SK-N-SH (cell line): ENCODE measurements around the gene LYRM4. TPM values are rescaled to one million over a fixed set of nuclear protein-coding genes. Genes with fewer than 3 reads are reported as not detected.

Source experiments
- CTCF ChIA-PET: fragments of 300-600, 350-600 bp; formaldehyde crosslinking; extraction: SDS; loops from one replicate; lab custom pipeline; 2021; lab: Yijun Ruan, JAX
- POLR2A ChIA-PET: fragments of 350-600 bp; sonication (Branson Sonifier 250); formaldehyde crosslinking; extraction: SDS; loops from one replicate; lab custom pipeline; 2020; ENCODE audit warnings: antibody characterized with exemption, inconsistent platforms; lab: Yijun Ruan, JAX
- DNase-seq: peaks from one replicate; pipeline ENCODE4 v3.0.0; 2012
- H2AFZ ChIP-seq: fragments of 200-600 bp; sonication (generic); 2 replicates; pipeline ENCODE4 v1.8.1; 2016; ENCODE audit warnings: antibody characterized with exemption, mild to moderate bottlenecking, low read depth
- H3F3A ChIP-seq: fragments of 200-600 bp; sonication (generic); replicated peaks from 2 replicates; pipeline ENCODE3; 2016; ENCODE audit warnings: antibody characterized with exemption, mild to moderate bottlenecking; ENCODE audit not compliant: insufficient read depth
- H3K27ac ChIP-seq, 2 experiments: fragments of 200-500 bp in 1 of 2; fragments of 200-600 bp in 1 of 2; sonication (Bioruptor generic) in 1 of 2; sonication (generic), shearing (Covaris generic) in 1 of 2; 2 replicates each; pipeline versions ENCODE4 v1.5.1 to v1.6.1; 2014 to 2016; ENCODE audit warnings: low read depth in 2 of 2, inconsistent platforms in 1 of 2, low read length in 1 of 2, mild to moderate bottlenecking in 1 of 2, mixed read lengths in 1 of 2
- H3K27me3 ChIP-seq: fragments of 200-600 bp; sonication (generic), shearing (Covaris generic); 2 replicates; pipeline ENCODE4 v1.6.1; 2016; ENCODE audit warnings: mixed run types; ENCODE audit not compliant: insufficient read depth
- H3K36me3 ChIP-seq, 2 experiments: fragments of 200-500 bp in 1 of 2; fragments of 200-600 bp in 1 of 2; sonication (Bioruptor generic) in 1 of 2; sonication (generic) in 1 of 2; replicated peaks in 1 of 2; 2 replicates each; pipeline versions ENCODE3 to v1.5.1; 2014 to 2016; ENCODE audit warnings: low read length in 1 of 2, mild to moderate bottlenecking in 1 of 2; ENCODE audit not compliant: insufficient read depth in 2 of 2, control insufficient read depth in 1 of 2
- H3K4me1 ChIP-seq, 2 experiments: fragments of 200-500 bp in 1 of 2; fragments of 200-600 bp in 1 of 2; sonication (Bioruptor generic) in 1 of 2; sonication (generic), shearing (Covaris generic) in 1 of 2; 2 replicates each; pipeline versions ENCODE4 v1.5.1 to v1.6.1; 2014 to 2016; ENCODE audit warnings: low read depth in 1 of 2, low read length in 1 of 2, mixed run types in 1 of 2; ENCODE audit not compliant: insufficient read depth in 2 of 2, control insufficient read depth in 1 of 2
- H3K4me2 ChIP-seq: fragments of 200-600 bp; sonication (generic), shearing (Covaris generic); 2 replicates; pipeline ENCODE4 v1.6.1; 2017; ENCODE audit warnings: mixed run types
- H3K4me3 ChIP-seq, 2 experiments: fragments of 200-500 bp in 1 of 2; fragments of 200-600 bp in 1 of 2; sonication (Bioruptor generic) in 1 of 2; sonication (generic), shearing (Covaris generic) in 1 of 2; 2 replicates each; pipeline versions ENCODE4 v1.5.1 to v1.8.1; 2014 to 2016; ENCODE audit warnings: low read depth in 2 of 2, inconsistent platforms in 1 of 2, low read length in 1 of 2, mild to moderate bottlenecking in 1 of 2, mixed read lengths in 1 of 2, moderate library complexity in 1 of 2
- H3K79me2 ChIP-seq: fragments of 200-600 bp; sonication (generic); 2 replicates; pipeline ENCODE4 v1.8.1; 2017; ENCODE audit warnings: mild to moderate bottlenecking; ENCODE audit not compliant: insufficient read depth
- H3K9ac ChIP-seq: fragments of 200-600 bp; sonication (generic); 2 replicates; pipeline ENCODE4 v1.6.1; 2017; ENCODE audit warnings: mixed run types
- H3K9me2 ChIP-seq: fragments of 200-600 bp; sonication (generic); 2 replicates; pipeline ENCODE4 v1.6.1; 2017; ENCODE audit warnings: mixed run types
- H3K9me3 ChIP-seq: fragments of 200-600 bp; sonication (generic); 2 replicates; pipeline ENCODE4 v1.6.1; 2017; ENCODE audit warnings: mixed run types, mild to moderate bottlenecking, moderate library complexity
- H4K20me1 ChIP-seq: fragments of 200-600 bp; sonication (generic); 2 replicates; pipeline ENCODE4 v1.6.1; 2017; ENCODE audit warnings: mild to moderate bottlenecking, mixed run types; ENCODE audit not compliant: insufficient read depth
- CTCF ChIP-seq: fragments of 200-600 bp; sonication (generic); IDR thresholded peaks from 2 replicates; pipeline ENCODE4 v1.6.1; 2017; ENCODE audit warnings: antibody characterized with exemption, mild to moderate bottlenecking, moderate library complexity
- ELF1 ChIP-seq: IDR thresholded peaks from 2 replicates; pipeline ENCODE4 v1.4.0; 2012
- EP300 ChIP-seq, 2 experiments: IDR thresholded peaks; 2 replicates each; pipeline versions ENCODE4 v1.4.0 to v1.6.1; 2012; ENCODE audit warnings: borderline replicate concordance in 1 of 2, low read depth in 1 of 2, low read length in 1 of 2
- FOSL2 ChIP-seq: IDR thresholded peaks from 2 replicates; pipeline ENCODE4 v1.4.0; 2012; ENCODE audit warnings: low read depth, mild to moderate bottlenecking, moderate library complexity, borderline replicate concordance
- FOXM1 ChIP-seq: IDR thresholded peaks from 2 replicates; pipeline ENCODE4 v1.4.0; 2012; ENCODE audit warnings: low read depth, mild to moderate bottlenecking
- GABPA ChIP-seq: IDR thresholded peaks from 2 replicates; pipeline ENCODE4 v1.4.0; 2012; ENCODE audit warnings: low read depth, mild to moderate bottlenecking
- GATA2 ChIP-seq: sonication (generic); formaldehyde crosslinking; IDR thresholded peaks from 2 replicates; pipeline ENCODE4 v1.5.0; 2020; ENCODE audit warnings: mild to moderate bottlenecking, missing genetic modification reagents
- JUND ChIP-seq: IDR thresholded peaks from 2 replicates; pipeline ENCODE4 v1.4.0; 2012
- MAX ChIP-seq: IDR thresholded peaks from 2 replicates; pipeline ENCODE4 v1.4.0; 2012; ENCODE audit warnings: low read depth
- MXI1 ChIP-seq: IDR thresholded peaks from 2 replicates; pipeline ENCODE4 v1.6.1; 2012; ENCODE audit warnings: mild to moderate bottlenecking, low read depth, low read length, improper control_type of control experiment
- NFIC ChIP-seq: IDR thresholded peaks from 2 replicates; pipeline ENCODE4 v1.4.0; 2012; ENCODE audit warnings: borderline replicate concordance
- PBX3 ChIP-seq: IDR thresholded peaks from 2 replicates; pipeline ENCODE4; 2012
- RFX5 ChIP-seq: IDR thresholded peaks from 2 replicates; pipeline ENCODE4 v1.6.1; 2012; ENCODE audit warnings: mild to moderate bottlenecking, improper control_type of control experiment, low read length
- SIN3A ChIP-seq: IDR thresholded peaks from 2 replicates; pipeline ENCODE4 v1.6.1; 2012; ENCODE audit warnings: low read depth, mild to moderate bottlenecking, low read length, moderate library complexity, borderline replicate concordance
- SMC3 ChIP-seq: IDR thresholded peaks from 2 replicates; pipeline ENCODE4 v1.6.1; 2012; ENCODE audit warnings: low read depth, low read length, improper control_type of control experiment
- TEAD4 ChIP-seq: IDR thresholded peaks from 2 replicates; pipeline ENCODE4 v1.4.0; 2012; ENCODE audit warnings: mild to moderate bottlenecking, borderline replicate concordance; ENCODE audit not compliant: insufficient read depth
- USF2 ChIP-seq: fragments of 150-350 bp; IDR thresholded peaks from 2 replicates; pipeline ENCODE4 v1.6.1; 2017; ENCODE audit warnings: antibody characterized with exemption, low read length, low read depth, borderline replicate concordance
- WGBS: methylation state at CpG from one replicate; pipeline ENCODE4 v1.1.6; 2017; ENCODE audit warnings: low lambda C conversion rate; 5-methylcytosine and 5-hydroxymethylcytosine counted together
- polyA plus RNA-seq, 3 experiments: library from polyadenylated mRNA; depleted of rRNA; stranded (reverse); fragments of >200 nt; gene quantifications; 2 replicates each; pipeline ENCODE4 v1.2.3, GENCODE V29; 2012

LYRM4 gene
- polyA plus RNA-seq, 1 of the 3 experiments (the other 2 are of a cell fraction), result 37.2 TPM

GRCh38 chr6:5167501-5167900, 93.2 kb downstream of the LYRM4 start:
- Histone ChIP-seq H3K27me3 (no peaks in the 10 kb centered on the region), H3K4me3 (no peak overlapping the region), H3K79me2 (no peaks in the 10 kb centered on the region), H2AFZ (no peak overlapping the region), H3K9me3 (no peaks in the 10 kb centered on the region), H4K20me1 (no peaks in the 10 kb centered on the region), H3K9me2 (no peaks in the 10 kb centered on the region; the same call in 1 of the 2 replicates), H3K4me1 (peaks cover 0 to 7% of the 10 kb centered on the region in 2 experiments; a peak in 2 of 4 replicates)
- DNase-seq, result no peak
- 84% methylated on average over 4 of the region's 4 CpGs for WGBS
- CTCF ChIA-PET, result interaction anchor here (1.1 to 3.9 kb wide), 4 partner anchors 11 to 38 kb away, joined by 4 to 18 read pairs (median 4); no protein-coding TSS in a partner anchor
- TF ChIP-seq GATA2 (CRISPR knock-in tag), result no peak
- no peak for TF ChIP-seq CTCF
- no peak for TF ChIP-seq FOXM1
- TF ChIP-seq NFIC, result no peak
- no peak for TF ChIP-seq MXI1
- no peak for TF ChIP-seq PBX3
- TF ChIP-seq SIN3A, result no peak
- TF ChIP-seq ELF1, result no peak
- no peak for TF ChIP-seq MAX
- no peak for TF ChIP-seq JUND
- TF ChIP-seq FOSL2, result no peak
- TF ChIP-seq RFX5, result no peak
- TF ChIP-seq SMC3, result no peak
- TF ChIP-seq EP300 (IDR thresholded peaks at IDR 0.05; ENCODE audit: borderline replicate concordance in 1 of 2, low read depth in 1 of 2, low read length in 1 of 2), result no peak
- no peak for TF ChIP-seq USF2
- TF ChIP-seq TEAD4, result no peak
- no peak for TF ChIP-seq GABPA
- TF ChIP-seq, all 33 proteins: peak for 0
- Histone ChIP-seq H3F3A (no peaks in the 10 kb centered on the region), H3K36me3 (no peaks in the 10 kb centered on the region), H3K27ac (no peak overlapping the region), H3K4me2 (no peak overlapping the region), H3K9ac (no peak overlapping the region)
- POLR2A ChIA-PET, result no interaction called here
